ENCODE results near the gene STIM2. TPM values are rescaled to one million over a fixed set of nuclear protein-coding genes. Genes with fewer than 3 reads are reported as not detected.

Gene STIM2
- total and polyA plus RNA-seq, 2 donors: 41.2 to 43.3 TPM

DNA sequence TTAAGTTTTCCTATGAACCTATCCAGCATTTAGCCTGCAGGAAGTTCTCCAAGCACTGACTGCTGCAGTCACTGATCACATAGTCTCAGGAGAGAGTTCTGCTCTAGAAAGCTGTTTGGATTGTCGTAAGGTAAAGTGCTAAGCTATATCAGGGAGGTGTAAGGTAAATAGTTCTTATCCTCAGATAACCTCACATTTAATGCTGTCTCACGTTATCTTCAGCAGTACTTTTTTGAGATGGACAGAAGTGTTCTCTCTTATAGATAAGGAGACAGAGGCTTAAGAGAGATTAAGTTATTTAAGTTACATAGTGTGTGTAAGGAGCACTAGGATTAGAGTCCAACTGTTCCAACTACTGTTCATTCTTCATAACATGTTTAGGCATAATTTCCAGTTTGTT lies 77.9 kb downstream of the STIM2 start:
- 97% methylated on average over 2 of the region's 2 CpGs for WGBS
- Histone ChIP-seq H3K27ac (ENCODE audit: low read depth in 1 of 2, low read length in 1 of 2) (no peak overlapping the region), H3K4me1 (ENCODE audit: control insufficient read depth in 2 of 2, insufficient read depth in 2 of 2, low read length in 2 of 2) (peaks cover 0 to 3% of the 10 kb centered on the region in 2 donors), H3K4me3 (ENCODE audit: low read length in 2 of 2) (no peak overlapping the region), H3K9me3 (ENCODE audit: control insufficient read depth in 2 of 2, insufficient read depth in 1 of 2, low read length in 1 of 2) (no peaks in the 10 kb centered on the region), H3K36me3 (ENCODE audit: control insufficient read depth in 2 of 2, insufficient read depth in 2 of 2, low read length in 1 of 2) (no peaks in the 10 kb centered on the region), H3K27me3 (ENCODE audit: control insufficient read depth in 2 of 2, insufficient read depth in 1 of 2, low read length in 1 of 2) (no peaks in the 10 kb centered on the region)
- no peak for DNase-seq (ENCODE audit: low read depth in 6 of 9, low spot score in 9 of 9)

DNA sequence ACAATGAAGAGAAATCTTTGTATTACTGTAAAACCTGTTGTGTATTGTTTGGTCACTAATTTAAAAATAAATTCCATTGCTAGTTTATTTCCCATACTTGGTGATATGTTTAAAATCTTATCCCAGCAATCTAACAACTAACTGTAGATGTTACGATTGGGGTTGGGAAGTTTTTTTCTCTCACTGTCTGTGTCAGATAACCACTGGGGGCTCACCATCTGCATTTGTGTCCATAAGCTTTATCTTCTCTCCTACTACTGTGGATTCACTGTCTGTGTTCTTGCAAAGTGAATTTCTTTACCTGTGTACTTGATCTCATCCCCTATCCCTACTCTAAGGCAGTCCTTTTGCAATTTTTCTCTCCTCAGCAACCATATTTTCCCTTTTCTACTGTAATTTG lies 81.3 kb downstream of the STIM2 start:
- Histone ChIP-seq H3K36me3 (ENCODE audit: control insufficient read depth in 2 of 2, insufficient read depth in 2 of 2, low read length in 1 of 2) (no peaks in the 10 kb centered on the region), H3K27me3 (ENCODE audit: control insufficient read depth in 2 of 2, insufficient read depth in 1 of 2, low read length in 1 of 2) (no peaks in the 10 kb centered on the region), H3K27ac (ENCODE audit: low read depth in 1 of 2, low read length in 1 of 2) (no peak overlapping the region), H3K9me3 (ENCODE audit: control insufficient read depth in 2 of 2, insufficient read depth in 1 of 2, low read length in 1 of 2) (no peaks in the 10 kb centered on the region), H3K4me3 (ENCODE audit: low read length in 2 of 2) (no peak overlapping the region), H3K4me1 (ENCODE audit: control insufficient read depth in 2 of 2, insufficient read depth in 2 of 2, low read length in 2 of 2) (peaks cover 0 to 3% of the 10 kb centered on the region in 2 donors)
- no peak for DNase-seq (ENCODE audit: low read depth in 6 of 9, low spot score in 9 of 9)
- 93% methylated on average over 1 of the region's 1 CpG for WGBS

DNA sequence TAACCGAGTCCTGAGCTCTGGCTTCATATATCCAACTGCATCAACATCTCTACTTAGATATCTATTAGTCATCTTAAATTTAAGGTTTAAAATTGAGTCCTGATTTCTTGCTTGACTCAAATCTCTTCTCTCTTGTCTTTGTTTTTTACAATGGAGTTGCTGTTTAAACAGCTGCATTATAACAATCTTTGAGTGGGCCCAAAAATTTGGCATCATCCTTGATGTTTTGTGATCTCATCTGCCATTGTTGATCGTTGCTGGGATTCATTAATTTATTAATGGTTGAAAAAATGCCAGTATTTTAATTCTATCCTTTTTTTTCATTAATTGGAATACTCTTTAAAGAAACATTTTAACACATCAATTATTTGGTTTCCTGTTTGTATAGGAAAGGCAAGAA lies 82.2 kb downstream of the STIM2 start:
- no peak for DNase-seq (ENCODE audit: low read depth in 6 of 9, low spot score in 9 of 9)
- Histone ChIP-seq H3K4me3 (ENCODE audit: low read length in 2 of 2) (no peak overlapping the region), H3K27ac (ENCODE audit: low read depth in 1 of 2, low read length in 1 of 2) (no peak overlapping the region), H3K4me1 (ENCODE audit: control insufficient read depth in 2 of 2, insufficient read depth in 2 of 2, low read length in 2 of 2) (peaks cover 0 to 3% of the 10 kb centered on the region in 2 donors), H3K36me3 (ENCODE audit: control insufficient read depth in 2 of 2, insufficient read depth in 2 of 2, low read length in 1 of 2) (peaks cover 0 to 4% of the 10 kb centered on the region in 2 donors), H3K27me3 (ENCODE audit: control insufficient read depth in 2 of 2, insufficient read depth in 1 of 2, low read length in 1 of 2) (no peaks in the 10 kb centered on the region), H3K9me3 (ENCODE audit: control insufficient read depth in 2 of 2, insufficient read depth in 1 of 2, low read length in 1 of 2) (no peaks in the 10 kb centered on the region)
- WGBS: 93% methylated on average over 2 of the region's 2 CpGs

DNA sequence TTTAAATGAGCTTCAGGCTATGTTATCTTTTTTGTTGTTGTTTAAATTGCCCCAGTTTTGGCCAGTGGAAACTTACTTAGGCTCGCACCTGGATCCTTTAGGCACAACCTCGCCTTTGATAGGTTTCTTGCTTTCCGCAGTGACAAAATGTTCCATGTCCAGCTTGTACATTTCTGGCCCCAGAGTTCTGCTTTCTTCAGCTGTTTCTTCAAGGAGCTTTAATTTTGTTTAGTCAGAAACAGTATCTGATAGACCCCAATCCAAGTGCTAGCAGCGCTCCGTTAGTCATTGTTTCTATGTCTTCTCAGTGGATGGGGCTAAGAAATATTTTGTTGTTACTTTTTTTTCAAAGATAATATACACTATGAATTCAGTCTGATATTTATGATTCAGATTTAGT lies 82.8 kb downstream of the STIM2 start:
- H3K4me3 ChIP-seq (ENCODE audit: low read length in 2 of 2): no peak overlapping the region
- DNase-seq (ENCODE audit: low read depth in 6 of 9, low spot score in 9 of 9): no peak
- WGBS: 97% methylated on average over 5 of the region's 5 CpGs
- H3K27ac ChIP-seq (ENCODE audit: low read depth in 1 of 2, low read length in 1 of 2): no peak overlapping the region
- no peaks in the 10 kb centered on the region for H3K9me3 ChIP-seq (ENCODE audit: control insufficient read depth in 2 of 2, insufficient read depth in 1 of 2, low read length in 1 of 2)
- no peaks in the 10 kb centered on the region for H3K27me3 ChIP-seq (ENCODE audit: control insufficient read depth in 2 of 2, insufficient read depth in 1 of 2, low read length in 1 of 2)
- peaks cover 0 to 4% of the 10 kb centered on the region in 2 donors for H3K36me3 ChIP-seq (ENCODE audit: control insufficient read depth in 2 of 2, insufficient read depth in 2 of 2, low read length in 1 of 2)
- H3K4me1 ChIP-seq (ENCODE audit: control insufficient read depth in 2 of 2, insufficient read depth in 2 of 2, low read length in 2 of 2): peaks cover 0 to 3% of the 10 kb centered on the region in 2 donors

DNA sequence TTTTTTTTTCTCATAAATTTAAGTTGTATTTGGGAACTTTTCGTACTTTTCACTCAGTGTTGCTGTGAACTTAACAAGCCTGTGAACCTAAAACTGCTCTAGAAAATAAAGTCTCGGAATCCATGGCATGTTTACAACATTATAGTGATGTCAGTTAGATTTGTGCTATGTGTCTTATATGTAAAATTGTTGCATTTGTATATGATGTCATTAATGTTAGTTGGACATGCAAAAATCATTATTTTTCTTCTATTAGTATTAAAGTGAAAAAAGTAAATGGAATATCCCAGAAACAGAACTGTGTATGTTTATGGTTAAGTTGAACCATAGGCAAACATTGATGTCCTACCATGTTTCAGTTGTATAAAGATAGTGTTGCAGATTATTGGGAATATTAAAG lies 85.2 kb downstream of the STIM2 start:
- Histone ChIP-seq H3K4me3 (ENCODE audit: low read length in 2 of 2) (no peak overlapping the region), H3K9me3 (ENCODE audit: control insufficient read depth in 2 of 2, insufficient read depth in 1 of 2, low read length in 1 of 2) (no peaks in the 10 kb centered on the region), H3K27me3 (ENCODE audit: control insufficient read depth in 2 of 2, insufficient read depth in 1 of 2, low read length in 1 of 2) (no peaks in the 10 kb centered on the region), H3K36me3 (ENCODE audit: control insufficient read depth in 2 of 2, insufficient read depth in 2 of 2, low read length in 1 of 2) (peaks cover 0 to 4% of the 10 kb centered on the region in 2 donors), H3K27ac (ENCODE audit: low read depth in 1 of 2, low read length in 1 of 2) (no peak overlapping the region), H3K4me1 (ENCODE audit: control insufficient read depth in 2 of 2, insufficient read depth in 2 of 2, low read length in 2 of 2) (peaks cover 0 to 3% of the 10 kb centered on the region in 2 donors)
- DNase-seq (ENCODE audit: low read depth in 6 of 9, low spot score in 9 of 9): no peak
- WGBS: 98% methylated on average over 2 of the region's 2 CpGs

DNA sequence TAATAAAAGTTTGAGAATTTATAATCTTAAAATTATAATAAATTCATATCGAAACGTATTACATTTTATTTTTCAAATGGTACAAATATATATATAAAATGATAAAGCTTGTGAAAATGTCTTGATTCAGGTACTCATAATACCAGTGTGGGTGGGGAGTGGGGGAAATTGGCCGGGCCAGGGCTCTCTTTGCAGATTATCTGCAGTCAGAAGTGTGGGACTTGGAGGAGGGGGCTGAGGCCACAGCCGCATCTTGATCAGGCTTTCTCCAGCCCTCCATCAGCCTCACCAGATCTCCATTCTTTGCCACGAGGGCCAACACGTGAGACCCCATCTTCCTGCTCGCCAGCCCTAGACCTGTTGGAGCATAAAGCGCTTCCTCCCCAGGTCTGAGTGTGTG lies 86.7 kb downstream of the STIM2 start:
- Histone ChIP-seq H3K27ac (ENCODE audit: low read depth in 1 of 2, low read length in 1 of 2) (no peak overlapping the region), H3K4me1 (ENCODE audit: control insufficient read depth in 2 of 2, insufficient read depth in 2 of 2, low read length in 2 of 2) (peaks cover 0 to 3% of the 10 kb centered on the region in 2 donors), H3K36me3 (ENCODE audit: control insufficient read depth in 2 of 2, insufficient read depth in 2 of 2, low read length in 1 of 2) (peaks cover 0 to 4% of the 10 kb centered on the region in 2 donors), H3K9me3 (ENCODE audit: control insufficient read depth in 2 of 2, insufficient read depth in 1 of 2, low read length in 1 of 2) (no peaks in the 10 kb centered on the region), H3K4me3 (ENCODE audit: low read length in 2 of 2) (no peak overlapping the region), H3K27me3 (ENCODE audit: control insufficient read depth in 2 of 2, insufficient read depth in 1 of 2, low read length in 1 of 2) (no peaks in the 10 kb centered on the region)
- no peak for DNase-seq (ENCODE audit: low read depth in 6 of 9, low spot score in 9 of 9)
- 92% methylated on average over 8 of the region's 8 CpGs for WGBS

DNA sequence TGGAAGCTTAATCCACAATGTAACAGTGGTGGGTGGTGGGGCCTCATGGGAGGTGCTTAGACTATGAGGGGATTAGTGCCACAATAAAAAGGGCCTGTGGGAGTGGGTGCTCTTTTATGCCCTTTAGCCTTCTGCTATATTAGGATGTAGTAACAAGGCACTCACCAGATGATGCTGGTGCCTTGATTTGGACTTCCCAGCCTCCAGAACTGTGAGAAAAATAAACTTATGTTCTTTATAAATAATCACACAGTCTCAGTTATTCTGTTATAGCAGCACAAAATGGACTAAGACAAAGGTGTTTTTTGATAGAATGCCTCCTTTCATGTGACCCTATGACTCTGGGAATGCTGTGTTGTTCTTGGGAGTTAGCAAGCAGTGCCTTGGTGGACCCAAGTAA lies 89.8 kb downstream of the STIM2 start:
- peaks cover 0 to 4% of the 10 kb centered on the region in 2 donors for H3K36me3 ChIP-seq (ENCODE audit: control insufficient read depth in 2 of 2, insufficient read depth in 2 of 2, low read length in 1 of 2)
- H3K9me3 ChIP-seq (ENCODE audit: control insufficient read depth in 2 of 2, insufficient read depth in 1 of 2, low read length in 1 of 2): no peaks in the 10 kb centered on the region
- no peak overlapping the region for H3K4me3 ChIP-seq (ENCODE audit: low read length in 2 of 2)
- H3K4me1 ChIP-seq (ENCODE audit: control insufficient read depth in 2 of 2, insufficient read depth in 2 of 2, low read length in 2 of 2): no peaks in the 10 kb centered on the region
- DNase-seq (ENCODE audit: low read depth in 6 of 9, low spot score in 9 of 9): no peak
- no peaks in the 10 kb centered on the region for H3K27me3 ChIP-seq (ENCODE audit: control insufficient read depth in 2 of 2, insufficient read depth in 1 of 2, low read length in 1 of 2)
- no peak overlapping the region for H3K27ac ChIP-seq (ENCODE audit: low read depth in 1 of 2, low read length in 1 of 2)

DNA sequence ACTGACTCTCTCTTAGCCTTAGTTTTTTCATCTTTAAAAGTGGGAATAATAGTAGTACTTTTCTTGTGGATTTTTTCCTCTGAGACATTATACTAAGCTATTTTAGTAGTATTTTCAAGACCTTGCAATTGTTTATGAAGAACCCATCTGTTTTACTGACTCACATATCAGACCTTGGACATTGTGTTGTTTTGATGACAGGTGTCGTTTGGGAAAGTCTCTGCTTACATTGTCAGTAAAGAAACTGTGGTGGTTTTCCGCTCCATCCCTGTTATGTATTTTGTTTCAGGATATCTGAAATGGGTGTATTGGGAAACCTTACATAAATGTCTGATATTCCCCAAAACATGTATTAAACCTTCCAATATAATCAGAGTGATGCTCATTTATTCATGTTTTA lies 92.2 kb downstream of the STIM2 start:
- Histone ChIP-seq H3K4me3 (ENCODE audit: low read length in 2 of 2) (no peak overlapping the region), H3K4me1 (ENCODE audit: control insufficient read depth in 2 of 2, insufficient read depth in 2 of 2, low read length in 2 of 2) (no peaks in the 10 kb centered on the region), H3K36me3 (ENCODE audit: control insufficient read depth in 2 of 2, insufficient read depth in 2 of 2, low read length in 1 of 2) (no peaks in the 10 kb centered on the region), H3K27me3 (ENCODE audit: control insufficient read depth in 2 of 2, insufficient read depth in 1 of 2, low read length in 1 of 2) (no peaks in the 10 kb centered on the region), H3K9me3 (ENCODE audit: control insufficient read depth in 2 of 2, insufficient read depth in 1 of 2, low read length in 1 of 2) (no peaks in the 10 kb centered on the region), H3K27ac (ENCODE audit: low read depth in 1 of 2, low read length in 1 of 2) (no peak overlapping the region)
- DNase-seq (ENCODE audit: low read depth in 6 of 9, low spot score in 9 of 9): no peak
- WGBS: 96% methylated on average over 2 of the region's 2 CpGs

DNA sequence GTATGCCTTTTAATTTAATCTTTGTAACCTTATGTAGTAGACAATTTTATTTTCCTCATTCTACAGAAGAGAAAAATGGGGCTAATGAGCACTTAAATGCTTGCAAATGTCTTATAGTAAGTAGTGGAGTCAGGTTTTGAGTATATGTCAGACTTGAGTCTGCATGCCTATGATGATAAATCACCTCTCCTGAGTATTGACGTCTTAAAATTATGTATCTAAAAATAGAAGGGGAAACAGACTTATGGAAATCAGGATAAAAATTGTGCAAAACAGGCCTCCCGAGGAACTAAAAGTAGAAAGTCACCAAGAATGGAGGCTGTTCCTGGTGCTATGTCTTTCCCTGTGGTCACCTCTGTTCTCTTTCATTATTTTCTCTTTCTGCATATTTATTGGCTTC lies 92.7 kb downstream of the STIM2 start:
- no peaks in the 10 kb centered on the region for H3K27me3 ChIP-seq (ENCODE audit: control insufficient read depth in 2 of 2, insufficient read depth in 1 of 2, low read length in 1 of 2)
- H3K36me3 ChIP-seq (ENCODE audit: control insufficient read depth in 2 of 2, insufficient read depth in 2 of 2, low read length in 1 of 2): no peaks in the 10 kb centered on the region
- no peaks in the 10 kb centered on the region for H3K4me1 ChIP-seq (ENCODE audit: control insufficient read depth in 2 of 2, insufficient read depth in 2 of 2, low read length in 2 of 2)
- H3K9me3 ChIP-seq (ENCODE audit: control insufficient read depth in 2 of 2, insufficient read depth in 1 of 2, low read length in 1 of 2): no peaks in the 10 kb centered on the region
- no peak overlapping the region for H3K4me3 ChIP-seq (ENCODE audit: low read length in 2 of 2)
- WGBS: 95% methylated on average over 2 of the region's 2 CpGs
- DNase-seq (ENCODE audit: low read depth in 6 of 9, low spot score in 9 of 9): no peak
- no peak overlapping the region for H3K27ac ChIP-seq (ENCODE audit: low read depth in 1 of 2, low read length in 1 of 2)
